OCI-LY3 (cell line): ENCODE data around the gene RAPGEF5.

Experiments
- H2AFZ ChIP-seq: fragments of 200-600, 300-600 bp; shearing (Covaris generic); 2 replicates; pipeline ENCODE4 v1.6.0; 2014; ENCODE audit warnings: antibody characterized with exemption, low read depth, low read length
- H3K27ac ChIP-seq: fragments of 200-600, 300-600 bp; sonication (generic); 2 replicates; pipeline ENCODE4 v1.5.1; 2014; ENCODE audit warnings: mild to moderate bottlenecking, low read length, moderate library complexity, mixed read lengths
- H3K27me3 ChIP-seq: fragments of 200-600, 300-600 bp; sonication (generic); 2 replicates; pipeline ENCODE4 v1.6.1; 2014; ENCODE audit warnings: low read depth, low read length, mixed read lengths
- H3K36me3 ChIP-seq: fragments of 200-600, 300-600 bp; sonication (generic); replicated peaks from 2 replicates; pipeline ENCODE3; 2014; ENCODE audit warnings: low read depth, low read length, mixed read lengths
- H3K4me1 ChIP-seq: fragments of 300-600, 200-600 bp; sonication (generic); 2 replicates; pipeline ENCODE4 v1.6.1; 2014; ENCODE audit warnings: low read length, mixed read lengths
- H3K4me2 ChIP-seq: fragments of 200-600, 300-600 bp; sonication (generic); 2 replicates; pipeline ENCODE4 v1.6.1; 2014; ENCODE audit warnings: low read length, mixed read lengths
- H3K4me3 ChIP-seq: fragments of 300-600, 200-600 bp; sonication (generic); 2 replicates; pipeline ENCODE4 v1.5.1; 2014; ENCODE audit warnings: antibody characterized with exemption, mild to moderate bottlenecking, low read length, moderate library complexity
- H3K79me2 ChIP-seq: fragments of 300-600, 200-600 bp; shearing (Covaris generic); 2 replicates; pipeline ENCODE4 v1.6.1; 2014; ENCODE audit warnings: mild to moderate bottlenecking, low read length, mixed read lengths
- H3K9ac ChIP-seq: fragments of 300-600, 200-600 bp; shearing (Covaris generic); 2 replicates; pipeline ENCODE4 v1.6.0; 2014; ENCODE audit warnings: mild to moderate bottlenecking, low read length, moderate library complexity
- H3K9me3 ChIP-seq: fragments of 200-600, 300-600 bp; shearing (Covaris generic); 2 replicates; pipeline ENCODE4 v1.6.1; 2014; ENCODE audit warnings: low read length, mixed read lengths; ENCODE audit not compliant: insufficient read depth
- H4K20me1 ChIP-seq: fragments of 200-600, 300-600 bp; sonication (generic); 2 replicates; pipeline ENCODE4 v1.6.1; 2016; ENCODE audit warnings: low read length, mixed read lengths; ENCODE audit not compliant: insufficient read depth
- EZH2phosphoT487 ChIP-seq: fragments of 200-600 bp; shearing (Covaris generic); IDR thresholded peaks from 2 replicates; pipeline ENCODE4 v1.6.1; 2018; ENCODE audit warnings: antibody characterized with exemption, mixed run types, low read depth
- TF ChIP-seq, protein P1 (sequence below): fragments of 200-600, 300-600 bp; sonication (generic); IDR thresholded peaks from 2 replicates; pipeline ENCODE4 v1.5.1; 2014; ENCODE audit warnings: antibody characterized with exemption, low read length, low read depth

The RAPGEF5 gene

DNA sequence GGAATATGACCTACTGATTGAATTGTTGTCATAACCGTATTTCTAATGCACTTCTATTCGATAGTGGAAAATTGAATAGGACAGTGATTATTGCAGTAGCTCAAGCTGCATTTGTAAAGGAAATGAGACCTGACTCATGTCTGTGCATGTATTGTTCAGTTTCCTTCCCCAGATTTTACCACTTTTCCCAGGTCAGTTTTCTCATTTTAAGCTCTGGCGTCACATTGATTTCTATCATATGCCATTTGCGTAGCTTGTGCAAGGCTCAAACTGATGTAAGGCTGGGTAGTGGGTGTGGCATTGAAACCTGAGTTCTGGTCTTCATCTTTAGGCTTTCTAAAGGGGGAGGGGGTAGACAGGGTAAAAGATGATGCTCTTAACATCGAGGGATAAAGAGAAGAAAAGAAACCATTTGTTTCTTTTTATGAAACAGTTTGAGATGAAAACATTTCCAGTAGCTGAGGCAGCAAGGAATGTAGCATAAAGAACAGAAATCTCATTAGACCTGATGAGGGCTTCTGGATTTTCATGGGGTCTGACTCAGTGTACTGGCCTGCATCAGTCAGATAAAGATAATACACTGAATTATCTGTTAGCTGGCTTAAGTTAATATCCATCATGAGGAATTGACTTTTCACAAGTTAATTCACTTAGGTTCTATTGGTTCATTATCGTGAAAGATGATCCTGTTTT is 229.0 kb downstream of the RAPGEF5 start:
- H2AFZ ChIP-seq: no peak overlapping the region
- H3K27me3 ChIP-seq: no peaks in the 10 kb centered on the region
- no peaks in the 10 kb centered on the region for H3K79me2 ChIP-seq
- no peaks in the 10 kb centered on the region for H4K20me1 ChIP-seq
- no peaks in the 10 kb centered on the region for H3K9me3 ChIP-seq
- H3K4me2 ChIP-seq: no peak overlapping the region
- H3K36me3 ChIP-seq: no peaks in the 10 kb centered on the region
- no peak overlapping the region for H3K27ac ChIP-seq
- H3K4me3 ChIP-seq: no peak overlapping the region
- no peak for TF ChIP-seq EZH2phosphoT487
- TF ChIP-seq, protein P1, sequence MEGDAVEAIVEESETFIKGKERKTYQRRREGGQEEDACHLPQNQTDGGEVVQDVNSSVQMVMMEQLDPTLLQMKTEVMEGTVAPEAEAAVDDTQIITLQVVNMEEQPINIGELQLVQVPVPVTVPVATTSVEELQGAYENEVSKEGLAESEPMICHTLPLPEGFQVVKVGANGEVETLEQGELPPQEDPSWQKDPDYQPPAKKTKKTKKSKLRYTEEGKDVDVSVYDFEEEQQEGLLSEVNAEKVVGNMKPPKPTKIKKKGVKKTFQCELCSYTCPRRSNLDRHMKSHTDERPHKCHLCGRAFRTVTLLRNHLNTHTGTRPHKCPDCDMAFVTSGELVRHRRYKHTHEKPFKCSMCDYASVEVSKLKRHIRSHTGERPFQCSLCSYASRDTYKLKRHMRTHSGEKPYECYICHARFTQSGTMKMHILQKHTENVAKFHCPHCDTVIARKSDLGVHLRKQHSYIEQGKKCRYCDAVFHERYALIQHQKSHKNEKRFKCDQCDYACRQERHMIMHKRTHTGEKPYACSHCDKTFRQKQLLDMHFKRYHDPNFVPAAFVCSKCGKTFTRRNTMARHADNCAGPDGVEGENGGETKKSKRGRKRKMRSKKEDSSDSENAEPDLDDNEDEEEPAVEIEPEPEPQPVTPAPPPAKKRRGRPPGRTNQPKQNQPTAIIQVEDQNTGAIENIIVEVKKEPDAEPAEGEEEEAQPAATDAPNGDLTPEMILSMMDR: no peak
- H3K4me1 ChIP-seq: no peaks in the 10 kb centered on the region
- H3K9ac ChIP-seq: no peak overlapping the region

DNA sequence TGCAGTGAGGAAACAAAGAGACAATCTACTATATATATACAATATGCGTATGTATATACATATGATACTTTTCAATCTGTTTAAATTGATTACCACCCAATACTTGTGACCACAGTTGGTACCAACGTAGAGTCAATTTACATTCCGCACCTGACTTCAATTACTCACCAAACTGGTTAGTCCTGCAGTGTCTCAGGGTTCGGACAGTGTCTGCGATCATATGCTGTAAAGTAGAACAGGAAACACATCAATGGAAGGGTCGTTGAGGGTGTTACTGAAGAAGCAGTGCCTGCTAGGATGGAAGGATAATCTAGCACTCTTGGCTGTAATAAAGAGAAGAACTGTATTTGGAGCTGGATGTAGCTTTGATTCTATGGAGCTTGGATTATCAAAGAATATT is 231.5 kb downstream of the RAPGEF5 start:
- H3K9ac ChIP-seq: no peak overlapping the region
- no peaks in the 10 kb centered on the region for H3K9me3 ChIP-seq
- H3K79me2 ChIP-seq: no peaks in the 10 kb centered on the region
- no peak overlapping the region for H2AFZ ChIP-seq
- H4K20me1 ChIP-seq: no peaks in the 10 kb centered on the region
- no peaks in the 10 kb centered on the region for H3K4me1 ChIP-seq
- no peaks in the 10 kb centered on the region for H3K27me3 ChIP-seq
- H3K4me2 ChIP-seq: no peak overlapping the region
- no peaks in the 10 kb centered on the region for H3K36me3 ChIP-seq
- H3K27ac ChIP-seq: no peak overlapping the region
- TF ChIP-seq, protein P1: no peak
- TF ChIP-seq EZH2phosphoT487: no peak
- H3K4me3 ChIP-seq: no peak overlapping the region

DNA sequence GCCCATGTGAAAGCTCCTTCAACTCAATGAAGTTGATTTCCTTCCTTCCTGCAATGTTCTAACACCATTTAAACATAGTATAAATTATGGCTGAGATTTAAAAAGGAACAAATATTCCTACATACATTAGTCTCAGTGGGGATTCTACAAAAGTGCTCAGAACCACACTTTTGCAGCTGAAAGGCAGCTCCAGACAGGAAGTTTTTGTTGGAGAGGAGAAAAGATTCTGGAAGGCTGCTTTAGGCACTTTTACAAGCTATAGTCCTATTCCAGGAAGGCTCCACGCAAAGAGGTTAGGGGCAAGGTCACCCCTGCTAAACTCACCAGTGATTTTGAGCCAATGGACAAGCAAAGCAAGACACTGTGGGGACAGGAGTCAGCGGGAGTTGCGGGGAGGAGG is 232.0 kb downstream of the RAPGEF5 start:
- Histone ChIP-seq H3K79me2 (no peaks in the 10 kb centered on the region), H3K27me3 (no peaks in the 10 kb centered on the region), H4K20me1 (no peaks in the 10 kb centered on the region), H3K27ac (no peak overlapping the region), H3K9me3 (no peaks in the 10 kb centered on the region), H3K9ac (no peak overlapping the region), H3K36me3 (no peaks in the 10 kb centered on the region), H3K4me3 (no peak overlapping the region), H3K4me2 (no peak overlapping the region), H2AFZ (no peak overlapping the region), H3K4me1 (no peaks in the 10 kb centered on the region)
- TF ChIP-seq EZH2phosphoT487: no peak
- TF ChIP-seq, protein P1: no peak

DNA sequence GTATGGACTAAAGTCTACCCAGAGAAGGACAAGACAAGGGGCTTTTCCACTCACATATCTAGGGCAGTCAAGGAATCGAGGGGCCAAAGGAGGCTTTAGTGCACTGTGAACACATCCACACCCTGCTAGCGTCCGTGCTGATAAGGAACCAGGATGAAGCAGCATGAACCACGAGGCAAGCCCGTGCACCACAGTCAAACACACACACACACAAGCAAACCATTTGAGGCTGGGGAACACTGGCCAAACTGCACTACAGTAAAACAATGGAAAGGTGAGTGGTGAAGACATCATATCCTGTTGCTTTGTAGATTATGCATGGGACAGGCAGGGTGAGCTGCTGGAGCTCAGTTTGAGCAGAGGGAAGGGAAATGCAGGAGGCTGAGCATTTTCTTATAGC is 233.8 kb downstream of the RAPGEF5 start:
- H4K20me1 ChIP-seq: no peaks in the 10 kb centered on the region
- H2AFZ ChIP-seq: no peak overlapping the region
- no peaks in the 10 kb centered on the region for H3K36me3 ChIP-seq

More for the DNA sequence above, 233.8 kb downstream of the RAPGEF5 start:
- H3K4me2 ChIP-seq: no peak overlapping the region
- no peaks in the 10 kb centered on the region for H3K4me1 ChIP-seq
- TF ChIP-seq, protein P1: no peak
- no peak for TF ChIP-seq EZH2phosphoT487
- H3K27me3 ChIP-seq: no peaks in the 10 kb centered on the region
- H3K9me3 ChIP-seq: no peaks in the 10 kb centered on the region
- H3K79me2 ChIP-seq: no peaks in the 10 kb centered on the region
- H3K27ac ChIP-seq: no peak overlapping the region
- H3K9ac ChIP-seq: no peak overlapping the region
- no peak overlapping the region for H3K4me3 ChIP-seq
